Neural cell (in vitro differentiated cells): ENCODE data around the gene GANC. TPM values are rescaled to one million over a fixed set of nuclear protein-coding genes. Genes with fewer than 3 reads are reported as not detected.

Experiments used
- H2AFZ ChIP-seq: fragments of 200-600, 300-800 bp; sonication (generic), shearing (Covaris generic); 2 replicates; pipeline ENCODE4 v1.6.0; 2014; ENCODE audit warnings: low read depth, mild to moderate bottlenecking, antibody characterized with exemption, low read length, moderate library complexity
- H3F3A ChIP-seq: fragments of 200-600 bp; shearing (Covaris generic); 2 replicates; pipeline ENCODE4 v1.6.1; 2016; ENCODE audit warnings: mild to moderate bottlenecking, moderate library complexity, mixed read lengths, antibody characterized with exemption, low read length; ENCODE audit not compliant: insufficient read depth, poor library complexity, severe bottlenecking
- H3K27ac ChIP-seq: fragments of 200-600, 300-800 bp; sonication (generic), shearing (Covaris generic); 2 replicates; pipeline ENCODE4 v1.5.1; 2014; ENCODE audit warnings: mild to moderate bottlenecking, low read length, moderate library complexity
- H3K27me3 ChIP-seq: fragments of 300-800, 200-600 bp; sonication (generic), shearing (Covaris generic); 2 replicates; pipeline ENCODE4 v1.6.0; 2014; ENCODE audit warnings: mild to moderate bottlenecking, low read depth, low read length, moderate library complexity; ENCODE audit not compliant: insufficient read depth
- H3K36me3 ChIP-seq: fragments of 300-800, 200-600 bp; sonication (generic), shearing (Covaris generic); 2 replicates; pipeline ENCODE4 v1.5.1; 2014; ENCODE audit warnings: mild to moderate bottlenecking, antibody characterized with exemption, low read length, moderate library complexity; ENCODE audit not compliant: insufficient read depth
- H3K4me2 ChIP-seq: fragments of 300-800, 200-600 bp; sonication (generic), shearing (Covaris generic); 2 replicates; pipeline ENCODE4 v1.6.0; 2014; ENCODE audit warnings: mild to moderate bottlenecking, low read length
- H3K4me3 ChIP-seq: fragments of 300-800, 200-600 bp; sonication (generic), shearing (Covaris generic); 2 replicates; pipeline ENCODE4 v1.5.1; 2014; ENCODE audit warnings: mild to moderate bottlenecking, low read length, moderate library complexity
- H3K79me2 ChIP-seq: fragments of 200-600 bp; shearing (Covaris generic); replicated peaks from 2 replicates; pipeline ENCODE4 v1.6.0; 2014; ENCODE audit warnings: mild to moderate bottlenecking, low read length, moderate library complexity; ENCODE audit not compliant: insufficient read depth
- H3K9ac ChIP-seq: fragments of 300-800, 200-600 bp; sonication (generic), shearing (Covaris generic); 2 replicates; pipeline ENCODE4 v1.6.1; 2016; ENCODE audit warnings: mild to moderate bottlenecking, low read length, mixed read lengths
- H3K9me2 ChIP-seq: fragments of 200-600 bp; shearing (Covaris generic); 2 replicates; pipeline ENCODE4 v1.6.1; 2016; ENCODE audit warnings: mild to moderate bottlenecking, low read length, mixed read lengths; ENCODE audit not compliant: insufficient read depth
- H3K9me3 ChIP-seq: fragments of 200-600, 300-800 bp; sonication (generic), shearing (Covaris generic); 2 replicates; pipeline ENCODE4 v1.6.1; 2016; ENCODE audit warnings: mild to moderate bottlenecking, mixed run types, low read length, moderate library complexity, mixed read lengths
- H4K20me1 ChIP-seq: fragments of 200-600 bp; shearing (Covaris generic); 2 replicates; pipeline ENCODE4 v1.6.1; 2016; ENCODE audit warnings: mild to moderate bottlenecking, mixed run types; ENCODE audit not compliant: insufficient read depth
- EP300 ChIP-seq: fragments of 450-650 bp; conservative IDR thresholded peaks from 2 replicates; pipeline ENCODE4 v1.6.1; 2014; ENCODE audit warnings: antibody characterized with exemption, mild to moderate bottlenecking, moderate library complexity; ENCODE audit not compliant: poor library complexity, severe bottlenecking
- EZH2 ChIP-seq: fragments of 200-600, 300-800 bp; shearing (Covaris generic), sonication (generic); IDR thresholded peaks from 2 replicates; pipeline ENCODE4 v1.6.1; 2014; ENCODE audit warnings: antibody characterized with exemption, low read length, borderline replicate concordance, mild to moderate bottlenecking; ENCODE audit not compliant: insufficient read depth, poor library complexity, severe bottlenecking
- MXI1 ChIP-seq: fragments of 450-650 bp; conservative IDR thresholded peaks from 2 replicates; pipeline ENCODE4 v1.6.1; 2014; ENCODE audit warnings: antibody characterized with exemption, mild to moderate bottlenecking; ENCODE audit not compliant: poor library complexity, severe bottlenecking
- POLR2AphosphoS5 ChIP-seq: IDR thresholded peaks from 2 replicates; pipeline ENCODE4 v1.6.1; 2012
- RAD21 ChIP-seq: fragments of 450-650 bp; conservative IDR thresholded peaks from 2 replicates; pipeline ENCODE4 v1.6.1; 2014; ENCODE audit warnings: antibody characterized with exemption, mild to moderate bottlenecking, moderate library complexity
- REST ChIP-seq: IDR thresholded peaks from 2 replicates; pipeline ENCODE4 v1.6.1; 2012; ENCODE audit warnings: borderline replicate concordance
- SMC3 ChIP-seq: fragments of 450-650 bp; conservative IDR thresholded peaks from 2 replicates; pipeline ENCODE4 v1.6.1; 2014; ENCODE audit warnings: antibody characterized with exemption, mild to moderate bottlenecking, moderate library complexity; ENCODE audit not compliant: poor library complexity
- TAF1 ChIP-seq: IDR thresholded peaks from 2 replicates; pipeline ENCODE4 v1.6.1; 2012; ENCODE audit warnings: low read depth
- polyA plus RNA-seq: library from polyadenylated mRNA; depleted of rRNA; stranded (reverse); fragments of >200 nt; gene quantifications from 2 replicates; pipeline ENCODE4 v1.2.3, GENCODE V29; 2014
- TF ChIP-seq, protein P1 (sequence below): fragments of 450-650 bp; IDR thresholded peaks from 2 replicates; pipeline ENCODE4 v1.5.1; 2014; ENCODE audit warnings: antibody characterized with exemption, mild to moderate bottlenecking, moderate library complexity; ENCODE audit not compliant: poor library complexity, severe bottlenecking

Gene GANC
- polyA plus RNA-seq, 1 donor from 2014 or later: 6.0 TPM

DNA sequence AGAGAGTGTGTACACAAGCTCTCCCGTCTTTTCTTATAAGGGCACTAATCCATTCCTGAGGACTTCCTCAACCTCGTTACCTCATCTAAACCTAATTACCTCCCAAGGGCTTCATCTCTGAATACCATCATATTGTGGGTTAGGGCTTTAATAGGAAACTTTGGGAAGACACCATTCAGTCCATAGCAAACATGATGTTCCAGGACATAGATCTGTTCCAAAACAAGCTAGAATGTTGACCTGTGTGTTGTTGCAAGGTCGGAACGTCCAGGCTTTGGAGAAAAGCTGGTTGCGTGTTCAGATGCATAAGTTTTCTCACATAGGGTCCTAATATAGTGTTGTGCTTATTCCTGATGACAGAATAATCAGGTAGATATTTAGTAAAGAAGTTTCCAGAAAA, 9.9 kb downstream of the GANC start:
- H3K9me2 ChIP-seq: no peaks in the 10 kb centered on the region
- no peaks in the 10 kb centered on the region for H3K79me2 ChIP-seq
- no peaks in the 10 kb centered on the region for H3K9me3 ChIP-seq
- no peaks in the 10 kb centered on the region for H4K20me1 ChIP-seq
- TF ChIP-seq POLR2AphosphoS5: no peak
- TF ChIP-seq EP300: no peak
- TF ChIP-seq TAF1: no peak
- no peak for TF ChIP-seq MXI1
- no peak for TF ChIP-seq RAD21
- TF ChIP-seq, protein P1, sequence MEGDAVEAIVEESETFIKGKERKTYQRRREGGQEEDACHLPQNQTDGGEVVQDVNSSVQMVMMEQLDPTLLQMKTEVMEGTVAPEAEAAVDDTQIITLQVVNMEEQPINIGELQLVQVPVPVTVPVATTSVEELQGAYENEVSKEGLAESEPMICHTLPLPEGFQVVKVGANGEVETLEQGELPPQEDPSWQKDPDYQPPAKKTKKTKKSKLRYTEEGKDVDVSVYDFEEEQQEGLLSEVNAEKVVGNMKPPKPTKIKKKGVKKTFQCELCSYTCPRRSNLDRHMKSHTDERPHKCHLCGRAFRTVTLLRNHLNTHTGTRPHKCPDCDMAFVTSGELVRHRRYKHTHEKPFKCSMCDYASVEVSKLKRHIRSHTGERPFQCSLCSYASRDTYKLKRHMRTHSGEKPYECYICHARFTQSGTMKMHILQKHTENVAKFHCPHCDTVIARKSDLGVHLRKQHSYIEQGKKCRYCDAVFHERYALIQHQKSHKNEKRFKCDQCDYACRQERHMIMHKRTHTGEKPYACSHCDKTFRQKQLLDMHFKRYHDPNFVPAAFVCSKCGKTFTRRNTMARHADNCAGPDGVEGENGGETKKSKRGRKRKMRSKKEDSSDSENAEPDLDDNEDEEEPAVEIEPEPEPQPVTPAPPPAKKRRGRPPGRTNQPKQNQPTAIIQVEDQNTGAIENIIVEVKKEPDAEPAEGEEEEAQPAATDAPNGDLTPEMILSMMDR: no peak
- TF ChIP-seq REST: no peak
- TF ChIP-seq SMC3: no peak
- no peak for TF ChIP-seq EZH2
- no peak overlapping the region for H2AFZ ChIP-seq
- no peak overlapping the region for H3K4me2 ChIP-seq
- H3F3A ChIP-seq: no peaks in the 10 kb centered on the region
- H3K4me3 ChIP-seq: no peak overlapping the region
- no peak overlapping the region for H3K9ac ChIP-seq
- H3K27ac ChIP-seq: no peak overlapping the region
- no peaks in the 10 kb centered on the region for H3K27me3 ChIP-seq
- no peaks in the 10 kb centered on the region for H3K36me3 ChIP-seq

DNA sequence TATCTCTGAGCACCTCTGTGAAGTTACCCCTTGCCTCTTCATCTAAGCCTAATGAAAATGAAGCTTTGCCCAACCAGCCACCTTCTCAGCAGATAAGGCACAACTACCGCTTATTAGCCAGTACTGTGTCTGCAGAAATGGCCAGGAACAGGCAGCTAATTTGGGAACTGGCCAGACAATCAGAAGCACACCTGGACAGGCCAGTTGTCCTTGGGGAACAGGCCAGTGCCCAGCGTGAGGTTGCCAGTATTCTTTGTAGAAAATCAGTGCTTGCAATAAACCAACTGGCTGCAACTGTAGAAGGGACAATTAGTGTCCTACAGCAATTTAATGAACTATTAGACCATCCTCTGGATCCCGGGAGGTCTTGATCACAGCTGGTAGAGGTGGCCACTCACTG, 10.7 kb downstream of the GANC start:
- no peaks in the 10 kb centered on the region for H3K9me3 ChIP-seq
- no peaks in the 10 kb centered on the region for H3K36me3 ChIP-seq
- no peaks in the 10 kb centered on the region for H3K79me2 ChIP-seq
- no peaks in the 10 kb centered on the region for H4K20me1 ChIP-seq
- no peak overlapping the region for H3K4me3 ChIP-seq
- no peak for TF ChIP-seq MXI1
- TF ChIP-seq, protein P1: no peak
- TF ChIP-seq SMC3: no peak
- TF ChIP-seq EP300: no peak
- no peaks in the 10 kb centered on the region for H3K9me2 ChIP-seq
- no peak overlapping the region for H3K4me2 ChIP-seq
- no peaks in the 10 kb centered on the region for H3F3A ChIP-seq
- no peak overlapping the region for H3K9ac ChIP-seq
- H3K27ac ChIP-seq: no peak overlapping the region
- no peaks in the 10 kb centered on the region for H3K27me3 ChIP-seq
- no peak overlapping the region for H2AFZ ChIP-seq
